Prostate gland (tissue), 2 donors: Measurements from ENCODE around the gene RASSF8. TPM values are rescaled to one million over a fixed set of nuclear protein-coding genes. Genes with fewer than 3 reads are reported as not detected.

Source experiments
- DNase-seq: peaks from one replicate; pipeline ENCODE4 v3.0.0-alpha.2; 2019; ENCODE audit warnings: low spot score
- H3K27ac ChIP-seq, 2 donors: fragments of 200-600 bp; sonication (generic); 2 replicates each; pipeline ENCODE4 v1.5.1; 2017 to 2019
- H3K27me3 ChIP-seq: fragments of 200-600 bp; sonication (generic); replicated peaks from 2 replicates; pipeline ENCODE4 v1.5.1; 2019; ENCODE audit not compliant: insufficient read depth
- H3K36me3 ChIP-seq, 2 donors: fragments of 200-600 bp; sonication (generic); 1 replicate in 1 of 2; 2 replicates in 1 of 2; pipeline versions ENCODE4 v1.5.1 to v1.8.1; 2017 to 2019
- H3K4me1 ChIP-seq: fragments of 200-600 bp; sonication (generic); replicated peaks from 2 replicates; pipeline ENCODE4 v1.5.1; 2019
- H3K4me3 ChIP-seq, 2 donors: fragments of 200-600 bp; sonication (generic); 2 replicates each; pipeline ENCODE4 v1.5.1; 2017 to 2019
- H3K9me3 ChIP-seq: fragments of 200-600 bp; sonication (generic); 2 replicates; pipeline ENCODE4 v1.5.1; 2017
- POLR2A ChIP-seq: fragments of 450-650 bp; IDR thresholded peaks from one replicate; pipeline ENCODE4 v1.6.1; 2016; ENCODE audit warnings: antibody characterized with exemption, mild to moderate bottlenecking
- POLR2AphosphoS5 ChIP-seq: sonication (generic); formaldehyde crosslinking; IDR thresholded peaks from one replicate; pipeline ENCODE4 v1.6.1; 2017; ENCODE audit warnings: antibody characterized with exemption
- WGBS: methylation state at CpG from one replicate; pipeline ENCODE4 v1.1.5; 2018; 5-methylcytosine and 5-hydroxymethylcytosine counted together
- intact Hi-C: fragments of 100-400 bp; cut with DNase I; formaldehyde crosslinking; loops from one replicate; pipeline ENCODE4 v1.14.2; 2022
- total RNA-seq, 2 donors: library from RNA; depleted of rRNA; stranded (reverse); fragments of >200 nt; gene quantifications; one replicate each; pipeline ENCODE4 v1.1.0, GENCODE V29; 2016
- TF ChIP-seq, protein P1 (sequence below), 4 experiments: fragments of 200-600 bp in 2 of 4; fragments of 450-650 bp in 2 of 4; sonication (generic) in 2 of 4; IDR thresholded peaks; 1 replicate in 3 of 4; 2 replicates in 1 of 4; pipeline ENCODE4 v1.5.1; 2016 to 2019; ENCODE audit warnings: antibody characterized with exemption in 4 of 4, mild to moderate bottlenecking in 2 of 4, moderate library complexity in 2 of 4

Gene RASSF8
- total RNA-seq, 2 donors from 2014 or later = 26.0 to 62.1 TPM

DNA sequence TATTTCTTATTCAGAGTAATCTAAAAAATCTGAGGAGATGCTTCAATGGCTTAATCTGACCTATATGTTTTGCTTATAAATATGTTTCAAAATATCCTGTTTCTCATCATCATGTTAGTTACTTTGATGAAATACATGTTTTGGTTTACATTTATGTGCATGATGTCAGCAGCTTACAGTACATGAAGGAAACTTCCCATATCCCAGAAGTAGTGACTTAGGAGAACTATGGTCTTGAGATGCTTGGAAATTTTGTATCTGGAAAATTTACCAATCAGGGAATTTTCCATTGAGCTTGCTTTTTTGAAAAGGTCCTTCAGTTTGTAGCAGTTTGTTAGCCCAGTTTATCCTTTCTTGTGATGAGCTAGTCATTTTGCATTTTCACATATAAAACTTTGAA is 73.3 kb downstream of the RASSF8 start:
- no peaks in the 10 kb centered on the region for H3K27me3 ChIP-seq
- H3K4me3 ChIP-seq = no peak overlapping the region
- intact Hi-C loops = no loop called here
- H3K27ac ChIP-seq = no peak overlapping the region
- no peak for TF ChIP-seq POLR2A
- no peak for TF ChIP-seq POLR2AphosphoS5
- TF ChIP-seq, protein P1, sequence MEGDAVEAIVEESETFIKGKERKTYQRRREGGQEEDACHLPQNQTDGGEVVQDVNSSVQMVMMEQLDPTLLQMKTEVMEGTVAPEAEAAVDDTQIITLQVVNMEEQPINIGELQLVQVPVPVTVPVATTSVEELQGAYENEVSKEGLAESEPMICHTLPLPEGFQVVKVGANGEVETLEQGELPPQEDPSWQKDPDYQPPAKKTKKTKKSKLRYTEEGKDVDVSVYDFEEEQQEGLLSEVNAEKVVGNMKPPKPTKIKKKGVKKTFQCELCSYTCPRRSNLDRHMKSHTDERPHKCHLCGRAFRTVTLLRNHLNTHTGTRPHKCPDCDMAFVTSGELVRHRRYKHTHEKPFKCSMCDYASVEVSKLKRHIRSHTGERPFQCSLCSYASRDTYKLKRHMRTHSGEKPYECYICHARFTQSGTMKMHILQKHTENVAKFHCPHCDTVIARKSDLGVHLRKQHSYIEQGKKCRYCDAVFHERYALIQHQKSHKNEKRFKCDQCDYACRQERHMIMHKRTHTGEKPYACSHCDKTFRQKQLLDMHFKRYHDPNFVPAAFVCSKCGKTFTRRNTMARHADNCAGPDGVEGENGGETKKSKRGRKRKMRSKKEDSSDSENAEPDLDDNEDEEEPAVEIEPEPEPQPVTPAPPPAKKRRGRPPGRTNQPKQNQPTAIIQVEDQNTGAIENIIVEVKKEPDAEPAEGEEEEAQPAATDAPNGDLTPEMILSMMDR (IDR thresholded peaks at IDR 0.05) = no peak
- no peaks in the 10 kb centered on the region for H3K36me3 ChIP-seq
- H3K4me1 ChIP-seq = peaks cover 8% of the 10 kb centered on the region
- DNase-seq = no peak
- no peaks in the 10 kb centered on the region for H3K9me3 ChIP-seq

DNA sequence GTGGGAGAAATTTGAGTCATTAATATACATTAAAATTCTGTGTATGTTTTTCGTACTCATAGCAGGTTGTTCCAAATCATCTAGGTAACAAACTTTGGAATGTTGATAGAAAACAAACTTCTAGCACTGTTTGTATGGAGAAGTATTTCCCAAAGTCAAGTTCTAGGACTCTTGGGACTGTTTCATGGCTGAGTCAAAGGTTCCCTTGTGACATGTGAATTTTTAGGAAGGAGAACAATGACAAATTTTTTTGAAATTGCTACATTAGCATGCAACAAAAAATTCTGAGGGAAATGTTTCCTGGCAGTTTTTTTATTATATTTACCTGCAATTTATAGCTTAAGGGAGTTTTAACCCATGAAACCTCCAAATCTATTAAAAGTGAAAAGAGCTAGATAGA is 73.8 kb downstream of the RASSF8 start:
- no peaks in the 10 kb centered on the region for H3K9me3 ChIP-seq
- no peak overlapping the region for H3K27ac ChIP-seq
- no peak overlapping the region for H3K4me3 ChIP-seq
- 76% methylated on average over 1 of the region's 1 CpG for WGBS
- no peak for DNase-seq
- peaks cover 8% of the 10 kb centered on the region for H3K4me1 ChIP-seq
- no peaks in the 10 kb centered on the region for H3K36me3 ChIP-seq
- no peak for TF ChIP-seq POLR2AphosphoS5
- intact Hi-C loops = no loop called here
- H3K27me3 ChIP-seq = no peaks in the 10 kb centered on the region

DNA sequence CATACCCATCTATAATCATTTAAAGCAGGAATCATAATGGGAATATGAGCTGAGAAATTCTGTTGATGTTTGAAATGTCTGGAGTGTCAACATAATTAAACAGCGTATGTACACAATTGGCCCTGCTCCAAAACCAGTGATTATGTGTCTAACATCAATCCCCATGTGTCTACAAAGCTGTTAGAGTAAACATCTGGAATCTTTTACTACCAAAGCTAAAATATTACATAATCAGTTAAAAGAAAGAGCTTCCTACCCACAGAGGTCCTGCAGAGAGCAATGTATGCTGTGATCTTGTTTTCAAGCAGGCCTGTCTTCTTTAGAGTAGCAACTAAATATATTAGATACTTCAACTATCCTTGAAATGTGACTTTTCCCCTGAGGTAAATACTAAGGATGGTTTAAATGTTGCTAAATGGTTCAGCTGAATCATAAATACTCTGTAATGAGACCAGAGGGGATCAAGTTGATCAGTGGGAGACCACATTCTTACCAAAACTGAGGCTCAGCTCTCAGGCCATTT is 74.3 kb downstream of the RASSF8 start:
- H3K27ac ChIP-seq = no peak overlapping the region
- H3K4me1 ChIP-seq = peaks cover 6% of the 10 kb centered on the region
- no peak for DNase-seq
- TF ChIP-seq POLR2A (no peak), POLR2AphosphoS5 (no peak)
- TF ChIP-seq, protein P1 (IDR thresholded peaks at IDR 0.05) = no peak
- no peaks in the 10 kb centered on the region for H3K9me3 ChIP-seq
- H3K36me3 ChIP-seq = no peaks in the 10 kb centered on the region
- intact Hi-C loops = no loop called here
- H3K4me3 ChIP-seq = no peak overlapping the region
- no peaks in the 10 kb centered on the region for H3K27me3 ChIP-seq
- 31% methylated on average over 1 of the region's 1 CpG for whole genome bisulfite sequencing

DNA sequence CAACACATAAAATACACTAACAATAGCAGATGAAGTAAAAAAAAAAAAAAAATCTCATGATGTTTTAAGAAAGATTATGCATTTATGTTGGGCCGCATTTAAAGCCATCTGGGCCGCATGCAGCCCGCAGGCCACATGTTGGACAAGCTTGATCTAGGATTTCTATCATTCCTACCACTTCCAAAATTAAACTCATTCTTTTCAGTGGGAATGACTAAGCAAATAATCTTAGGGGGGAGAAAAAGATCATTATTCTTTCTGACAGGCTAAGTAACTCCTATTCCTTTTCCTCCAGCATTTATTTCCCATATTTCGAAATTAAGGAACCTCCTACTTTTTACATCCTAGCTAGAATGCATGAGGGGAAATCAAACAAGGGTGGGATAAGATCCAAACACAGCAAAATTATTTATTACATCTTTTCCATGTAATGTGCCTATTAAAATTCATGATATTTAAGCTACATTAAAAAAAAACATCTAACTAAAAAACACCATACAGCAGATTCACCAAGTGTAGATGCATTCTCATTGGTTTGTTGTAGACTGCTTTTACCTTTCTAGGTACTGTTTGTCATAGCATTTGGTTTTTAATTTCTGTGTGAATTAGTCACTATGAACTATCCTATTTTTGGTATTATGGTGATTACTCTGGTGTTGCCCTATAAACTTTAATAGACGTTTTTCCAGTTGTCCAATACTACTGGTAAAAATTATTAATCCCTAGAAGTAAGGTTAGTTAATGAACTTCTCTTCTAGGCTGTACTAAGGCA is 76.1 kb downstream of the RASSF8 start:
- 84% methylated on average over 5 of the region's 5 CpGs for WGBS
- Histone ChIP-seq H3K27me3 (no peaks in the 10 kb centered on the region), H3K9me3 (no peaks in the 10 kb centered on the region), H3K4me3 (no peak overlapping the region), H3K4me1 (peaks cover 6% of the 10 kb centered on the region), H3K27ac (no peak overlapping the region), H3K36me3 (no peaks in the 10 kb centered on the region)
- no peak for DNase-seq
- TF ChIP-seq POLR2AphosphoS5 (no peak), POLR2A (no peak)
- TF ChIP-seq, protein P1 (IDR thresholded peaks at IDR 0.05) = no peak
- intact Hi-C loops = no loop called here

DNA sequence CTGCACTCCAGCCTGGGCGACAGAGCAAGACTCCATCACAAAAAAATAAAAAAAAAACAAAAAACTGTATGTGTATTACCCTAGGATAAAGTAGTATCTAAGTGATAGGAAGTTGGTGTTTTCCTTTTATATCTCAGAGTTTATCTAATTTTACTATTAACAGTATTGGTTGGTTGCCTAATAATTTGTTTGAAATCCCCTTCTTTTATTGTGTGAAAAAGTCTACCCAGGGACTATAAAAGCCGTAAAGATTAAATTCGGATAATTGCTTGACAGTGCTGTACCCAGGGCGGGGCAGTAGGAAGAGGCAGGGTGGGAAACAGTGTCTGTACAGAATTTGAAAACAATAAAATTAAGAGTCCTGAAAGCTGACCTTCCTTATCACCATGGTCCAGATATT is 78.4 kb downstream of the RASSF8 start:
- WGBS = 71% methylated on average over 4 of the region's 4 CpGs
- peak overlapping the region; percentile 3 to 57 for H3K27ac ChIP-seq
- no peak for DNase-seq
- no peaks in the 10 kb centered on the region for H3K27me3 ChIP-seq
- no peaks in the 10 kb centered on the region for H3K36me3 ChIP-seq
- H3K4me1 ChIP-seq = no peaks in the 10 kb centered on the region
- TF ChIP-seq, protein P1 (IDR thresholded peaks at IDR 0.05) = no peak
- TF ChIP-seq POLR2A = no peak
- TF ChIP-seq POLR2AphosphoS5 = no peak
- intact Hi-C loops = no loop called here
- no peaks in the 10 kb centered on the region for H3K9me3 ChIP-seq
- H3K4me3 ChIP-seq = no peak overlapping the region
